SK-N-DZ (cell line): ENCODE results near the gene CHIC2.
"Not testable (repeated sequence)": the region's sequence is repeated elsewhere in the genome, so short reads cannot be mapped to it uniquely, and the experiment has no call there.

Experiments used
- DNase-seq: peaks from one replicate; pipeline ENCODE4 v3.0.0-alpha.2; 2015; ENCODE audit warnings: low spot score

Gene CHIC2

GRCh38 chr4:54061873-54062272 is 2.5 kb downstream of the CHIC2 start:
- DNase-seq = no peak

GRCh38 chr4:54061067-54061466 is 3.3 kb downstream of the CHIC2 start:
- DNase-seq = no peak

GRCh38 chr4:54060116-54060515 is 4.3 kb downstream of the CHIC2 start:
- no peak for DNase-seq

- DNase-seq = no peak
These were observed 6.2 kb downstream of the CHIC2 start for GRCh38 chr4:54058171-54058570.

GRCh38 chr4:54056360-54056759 is 8.0 kb downstream of the CHIC2 start:
- DNase-seq = no peak

GRCh38 chr4:54055494-54055893 is 8.9 kb downstream of the CHIC2 start:
- no peak for DNase-seq

- DNase-seq = peak; percentile 60
These were observed 9.9 kb downstream of the CHIC2 start for GRCh38 chr4:54054501-54054900.

GRCh38 chr4:54053322-54053721 is 11.1 kb downstream of the CHIC2 start:
- not testable (repeated sequence) for DNase-seq

GRCh38 chr4:54050214-54050904 is 14.0 kb downstream of the CHIC2 start:
- no peak for DNase-seq

GRCh38 chr4:54043630-54044029 is 20.8 kb downstream of the CHIC2 start:
- DNase-seq = not testable (repeated sequence)

- DNase-seq = no peak
These were observed 22.5 kb downstream of the CHIC2 start for GRCh38 chr4:54041933-54042332.

GRCh38 chr4:54041100-54041499 is 23.3 kb downstream of the CHIC2 start:
- DNase-seq = no peak

- no peak for DNase-seq
These were observed 26.3 kb downstream of the CHIC2 start for GRCh38 chr4:54038056-54038455.

- peak; percentile 1 for DNase-seq
These were observed 28.2 kb downstream of the CHIC2 start for GRCh38 chr4:54036184-54036583.

GRCh38 chr4:54032558-54033135 is 31.8 kb downstream of the CHIC2 start:
- no peak for DNase-seq

GRCh38 chr4:54027311-54027710 is 37.1 kb downstream of the CHIC2 start:
- DNase-seq = no peak

- no peak for DNase-seq
These were observed 38.8 kb downstream of the CHIC2 start for GRCh38 chr4:54025582-54025981.

GRCh38 chr4:54023019-54023418 is 41.4 kb downstream of the CHIC2 start:
- not testable (repeated sequence) for DNase-seq

- no peak for DNase-seq
These were observed 46.4 kb downstream of the CHIC2 start for GRCh38 chr4:54017974-54018373.

GRCh38 chr4:54017308-54017707 is 47.1 kb downstream of the CHIC2 start:
- DNase-seq = no peak

GRCh38 chr4:54016504-54016903 is 47.9 kb downstream of the CHIC2 start:
- no peak for DNase-seq

GRCh38 chr4:54015423-54016030 is 48.9 kb downstream of the CHIC2 start:
- no peak for DNase-seq

GRCh38 chr4:54014666-54015160 is 49.7 kb downstream of the CHIC2 start:
- no peak for DNase-seq
